GM12878 (cell line): ENCODE results near the gene ZMYM1. TPM values are rescaled to one million over a fixed set of nuclear protein-coding genes. Genes with fewer than 3 reads are reported as not detected.

Experiments used
- ATAC-seq: fragments of 200-7000 bp; cut with Tn5 transposase; 3 replicates; pipeline ENCODE4 v1.9.1; 2020; ENCODE audit warnings: mild to moderate bottlenecking, moderate library complexity
- BruUV-seq: library from RNA; stranded (reverse); fragments of 400-500 nt; replicated peaks from 2 replicates; lab custom pipeline; 2021; lab: Mats Ljungman, UMichigan
- CTCF ChIA-PET: fragments of 300-600 bp; sonication (Branson Sonifier 250); formaldehyde crosslinking; extraction: SDS; loops from one replicate; lab custom pipeline; 2021; ENCODE audit warnings: inconsistent platforms; lab: Yijun Ruan, JAX
- POLR2A ChIA-PET: fragments of 350-600 bp; formaldehyde crosslinking; extraction: SDS; loops from one replicate; lab custom pipeline; 2021; ENCODE audit warnings: inconsistent platforms; lab: Charles Lee
- RAD21 ChIA-PET: fragments of 300-600 bp; sonication (Branson Sonifier 250); formaldehyde crosslinking; loops from one replicate; lab custom pipeline; 2023; ENCODE audit warnings: antibody characterized with exemption; ENCODE audit not compliant: unreplicated experiment; lab: Charles Lee
- SMC1A ChIA-PET: fragments of 300-600 bp; sonication (Branson Sonifier 250); formaldehyde crosslinking; loops from one replicate; lab custom pipeline; 2023; ENCODE audit not compliant: unreplicated experiment, uncharacterized antibody; lab: Charles Lee
- DNase-seq: peaks from one replicate; pipeline ENCODE4 v3.0.0-alpha.2; 2011; ENCODE audit warnings: low read depth, low spot score
- FAIRE-seq: peaks from 3 replicates; lab custom pipeline; 2011; peaks lifted over from hg19 to GRCh38; lab: Jason Lieb, UNC
- H2AFZ ChIP-seq: 2 replicates; pipeline ENCODE4 v1.6.0; 2011; ENCODE audit warnings: low read depth, low read length, control low read depth; ENCODE audit not compliant: control insufficient read depth
- H3K27ac ChIP-seq: 2 replicates; pipeline ENCODE4 v1.5.1; 2011; ENCODE audit warnings: control low read depth; ENCODE audit not compliant: control insufficient read depth, insufficient read depth
- H3K27me3 ChIP-seq, 2 experiments: replicated peaks in 1 of 2; 2 replicates each; pipeline versions ENCODE4 v1.6.0 to v1.6.1; 2011; ENCODE audit warnings: low read length in 1 of 2; ENCODE audit not compliant: control insufficient read depth in 2 of 2, insufficient read depth in 2 of 2
- H3K36me3 ChIP-seq, 2 experiments: 2 replicates each; pipeline ENCODE4 v1.5.1; 2011; ENCODE audit warnings: low read length in 1 of 2; ENCODE audit not compliant: control insufficient read depth in 2 of 2, insufficient read depth in 2 of 2
- H3K4me1 ChIP-seq: 2 replicates; pipeline ENCODE4 v1.6.1; 2011; ENCODE audit warnings: mild to moderate bottlenecking, low read length, moderate library complexity, mixed read lengths; ENCODE audit not compliant: control insufficient read depth, insufficient read depth
- H3K4me2 ChIP-seq: 2 replicates; pipeline ENCODE4 v1.6.0; 2011; ENCODE audit warnings: control low read depth; ENCODE audit not compliant: control insufficient read depth, insufficient read depth
- H3K4me3 ChIP-seq: fragments of 200-600 bp; sonication (generic); 2 replicates; pipeline ENCODE4 v1.5.1; 2016
- H3K79me2 ChIP-seq: 2 replicates; pipeline ENCODE4 v1.6.0; 2011; ENCODE audit warnings: low read length; ENCODE audit not compliant: control insufficient read depth, insufficient read depth
- H3K9ac ChIP-seq: 2 replicates; pipeline ENCODE4 v1.8.0; 2011; ENCODE audit warnings: low read length, control low read depth, mixed read lengths; ENCODE audit not compliant: control insufficient read depth, insufficient read depth
- H3K9me3 ChIP-seq: replicated peaks from 3 replicates; pipeline ENCODE4 v1.5.1; 2011; ENCODE audit warnings: mild to moderate bottlenecking, low read length; ENCODE audit not compliant: control insufficient read depth, insufficient read depth
- H4K20me1 ChIP-seq: 2 replicates; pipeline ENCODE4 v1.6.0; 2011; ENCODE audit not compliant: control insufficient read depth, insufficient read depth
- DPF2 ChIP-seq: fragments of 450-650 bp; IDR thresholded peaks from 2 replicates; pipeline ENCODE4 v1.6.1; 2017; ENCODE audit warnings: mild to moderate bottlenecking
- HDGF ChIP-seq: fragments of 450-650 bp; IDR thresholded peaks from 2 replicates; pipeline ENCODE4 v1.6.1; 2016; ENCODE audit warnings: antibody characterized with exemption
- KAT2A ChIP-seq: conservative IDR thresholded peaks from 2 replicates; pipeline ENCODE4 v1.6.1; 2011; ENCODE audit warnings: low read depth, low read length; ENCODE audit not compliant: control insufficient read depth
- MYC ChIP-seq: IDR thresholded peaks from 2 replicates; pipeline ENCODE4 v1.6.1; 2011; ENCODE audit warnings: mild to moderate bottlenecking, low read length, moderate library complexity, inconsistent platforms; ENCODE audit not compliant: insufficient read depth, insufficient replicate concordance, insufficient read length, severe bottlenecking
- NRF1 ChIP-seq: conservative IDR thresholded peaks from 2 replicates; pipeline ENCODE4 v1.6.1; 2011; ENCODE audit warnings: mild to moderate bottlenecking, low read depth, low read length, improper control_type of control experiment
- PAX5 ChIP-seq: IDR thresholded peaks from 2 replicates; pipeline ENCODE4 v1.6.1; 2011; ENCODE audit warnings: low read depth, low read length, borderline replicate concordance
- SUPT20H ChIP-seq: IDR thresholded peaks from 2 replicates; pipeline ENCODE4 v1.6.1; 2011; ENCODE audit warnings: low read depth, mild to moderate bottlenecking, low read length, moderate library complexity, borderline replicate concordance; ENCODE audit not compliant: control insufficient read depth
- TCF3 ChIP-seq: IDR thresholded peaks from 2 replicates; pipeline ENCODE4 v1.6.1; 2012; ENCODE audit warnings: low read depth, mild to moderate bottlenecking, low read length, borderline replicate concordance; ENCODE audit not compliant: insufficient read depth
- ZNF274 ChIP-seq: IDR thresholded peaks from one replicate; pipeline ENCODE4 v1.8.0; 2011; ENCODE audit not compliant: insufficient read length, insufficient read depth
- WGBS: methylation state at CpG from one replicate; pipeline ENCODE4 v1.1.6; 2016; ENCODE audit warnings: low lambda C conversion rate; ENCODE audit not compliant: insufficient replicate concordance, insufficient coverage; ENCODE audit errors: missing lambda C conversion rate; 5-methylcytosine and 5-hydroxymethylcytosine counted together
- in situ Hi-C: fragments of 300-500 bp; cut with MboI; formaldehyde crosslinking; loops from 9 replicates; pipeline ENCODE4 v1.14.3; 2018; ENCODE audit warnings: mixed read lengths
- intact Hi-C: fragments of 100-400 bp; cut with micrococcal nuclease; formaldehyde crosslinking; loops from one replicate; pipeline ENCODE4 v1.14.2; 2022; ENCODE audit not compliant: unreplicated experiment
- polyA plus RNA-seq, 11 experiments: library from polyadenylated mRNA; depleted of rRNA in 4 of 11; unstranded in 6 of 11; stranded (reverse) in 5 of 11; fragments of >200 nt; fragmentation: Nextera tagmentation in 4 of 11; fragmentation: Illumina TruSeq in 1 of 11; extraction: Ambion mirVana in 4 of 11; extraction: Trizol in 1 of 11; gene quantifications; 1 replicate in 1 of 11; 2 replicates in 10 of 11; pipeline versions ENCODE4 v1.2.1 to v1.2.3, GENCODE V29; 2011 to 2016; ENCODE audit warnings: inconsistent platforms in 2 of 11, missing spikeins in 2 of 11, low read depth in 1 of 11
- total RNA-seq, 4 experiments: library from RNA; depleted of rRNA in 3 of 4; stranded (reverse); fragments of >200 nt in 3 of 4; fragmentation: Illumina TruSeq in 1 of 4; extraction: Trizol in 1 of 4; gene quantifications; 2 replicates each; pipeline versions ENCODE4 v1.2.1 to v1.2.3, GENCODE V29; 2013 to 2021
- TF ChIP-seq, protein P1 (sequence below): IDR thresholded peaks from 2 replicates; pipeline ENCODE4 v1.6.1; 2011; ENCODE audit warnings: borderline replicate concordance, low read depth, mild to moderate bottlenecking, moderate library complexity, low read length; ENCODE audit not compliant: insufficient read depth, poor library complexity, severe bottlenecking
- TF ChIP-seq, protein P2 (sequence below): IDR thresholded peaks from 2 replicates; pipeline ENCODE4 v1.6.1; 2012; ENCODE audit warnings: low read depth, low read length, improper control_type of control experiment
- TF ChIP-seq, protein P3 (sequence below): fragments of 450-650 bp; formaldehyde crosslinking; IDR thresholded peaks from 2 replicates; pipeline ENCODE4 v1.4.0; 2020; ENCODE audit warnings: mild to moderate bottlenecking, moderate library complexity

Gene ZMYM1
- total and polyA plus RNA-seq, 10 of the 15 experiments (the other 5 are each of a cell fraction or from before 2014, with no cell fraction given), result 0.45 to 5.2 (median 1.4) TPM

DNA sequence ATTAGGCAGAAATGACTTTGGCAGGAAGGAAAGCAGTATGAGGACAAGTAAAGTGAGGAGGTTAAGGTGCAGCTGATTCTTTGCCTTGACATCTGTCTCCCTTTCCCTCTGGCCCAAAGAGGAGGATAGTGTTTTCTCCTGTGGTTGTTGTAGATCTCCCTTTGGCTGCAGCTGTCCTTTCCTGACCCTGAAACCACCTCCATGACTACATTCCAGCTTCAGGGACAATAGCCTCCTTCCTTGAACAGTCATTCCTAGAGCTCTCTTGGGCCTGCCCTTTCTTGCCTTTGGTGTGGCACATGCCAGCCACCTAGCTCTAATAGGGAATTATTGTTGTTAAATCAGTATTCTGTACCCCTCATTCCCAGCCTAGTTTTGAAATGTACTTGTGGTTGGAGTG, 6.2 kb downstream of the ZMYM1 start (continued):
- TF ChIP-seq, protein P1, sequence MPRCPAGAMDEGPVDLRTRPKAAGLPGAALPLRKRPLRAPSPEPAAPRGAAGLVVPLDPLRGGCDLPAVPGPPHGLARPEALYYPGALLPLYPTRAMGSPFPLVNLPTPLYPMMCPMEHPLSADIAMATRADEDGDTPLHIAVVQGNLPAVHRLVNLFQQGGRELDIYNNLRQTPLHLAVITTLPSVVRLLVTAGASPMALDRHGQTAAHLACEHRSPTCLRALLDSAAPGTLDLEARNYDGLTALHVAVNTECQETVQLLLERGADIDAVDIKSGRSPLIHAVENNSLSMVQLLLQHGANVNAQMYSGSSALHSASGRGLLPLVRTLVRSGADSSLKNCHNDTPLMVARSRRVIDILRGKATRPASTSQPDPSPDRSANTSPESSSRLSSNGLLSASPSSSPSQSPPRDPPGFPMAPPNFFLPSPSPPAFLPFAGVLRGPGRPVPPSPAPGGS, result no peak
- TF ChIP-seq DPF2 (no peak), TCF3 (no peak), MYC (no peak)
- TF ChIP-seq, protein P2, sequence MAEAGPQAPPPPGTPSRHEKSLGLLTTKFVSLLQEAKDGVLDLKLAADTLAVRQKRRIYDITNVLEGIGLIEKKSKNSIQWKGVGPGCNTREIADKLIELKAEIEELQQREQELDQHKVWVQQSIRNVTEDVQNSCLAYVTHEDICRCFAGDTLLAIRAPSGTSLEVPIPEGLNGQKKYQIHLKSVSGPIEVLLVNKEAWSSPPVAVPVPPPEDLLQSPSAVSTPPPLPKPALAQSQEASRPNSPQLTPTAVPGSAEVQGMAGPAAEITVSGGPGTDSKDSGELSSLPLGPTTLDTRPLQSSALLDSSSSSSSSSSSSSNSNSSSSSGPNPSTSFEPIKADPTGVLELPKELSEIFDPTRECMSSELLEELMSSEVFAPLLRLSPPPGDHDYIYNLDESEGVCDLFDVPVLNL, result no peak
- TF ChIP-seq, all 136 proteins: peak for 0

DNA sequence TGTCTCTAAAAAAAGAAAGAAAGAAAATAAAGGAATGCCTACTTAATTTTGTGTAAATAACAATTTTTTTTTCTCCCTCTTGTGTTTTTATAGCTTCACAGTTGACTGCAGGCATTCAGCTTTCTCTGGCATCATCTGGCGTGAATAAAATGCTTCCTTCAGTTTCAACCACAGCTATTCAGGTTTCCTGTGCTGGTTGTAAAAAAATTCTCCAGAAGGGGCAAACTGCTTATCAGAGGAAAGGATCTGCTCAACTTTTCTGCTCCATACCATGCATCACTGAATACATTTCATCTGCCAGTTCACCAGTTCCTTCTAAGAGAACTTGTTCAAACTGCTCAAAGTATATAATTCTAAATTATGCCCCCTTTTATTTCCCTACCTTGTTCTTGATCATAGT, 18.0 kb downstream of the ZMYM1 start:
- ChIA-PET POLR2A (no interaction called here), CTCF (no interaction called here), SMC1A (no interaction called here), RAD21 (no interaction called here)
- intact Hi-C loops (no loop called here), in situ Hi-C loops (no loop called here)
- Histone ChIP-seq H3K79me2 (no peaks in the 10 kb centered on the region), H3K4me2 (no peak overlapping the region), H4K20me1 (no peaks in the 10 kb centered on the region), H3K4me3 (no peak overlapping the region), H3K36me3 (no peaks in the 10 kb centered on the region), H3K9ac (no peak overlapping the region), H3K4me1 (no peaks in the 10 kb centered on the region), H2AFZ (no peak overlapping the region), H3K27me3 (no peaks in the 10 kb centered on the region), H3K9me3 (no peaks in the 10 kb centered on the region), H3K27ac (no peak overlapping the region)
- DNase-seq, result no peak
- FAIRE-seq, result no peak
- no TSS peak for BruUV-seq
- ATAC-seq, result no peak
- 0% methylated on average over 1 of the region's 1 CpG for WGBS
- TF ChIP-seq KAT2A (no peak), NRF1 (no peak), PAX5 (no peak), HDGF (no peak), SUPT20H (no peak), ZNF274 (no peak)
- TF ChIP-seq, protein P3, sequence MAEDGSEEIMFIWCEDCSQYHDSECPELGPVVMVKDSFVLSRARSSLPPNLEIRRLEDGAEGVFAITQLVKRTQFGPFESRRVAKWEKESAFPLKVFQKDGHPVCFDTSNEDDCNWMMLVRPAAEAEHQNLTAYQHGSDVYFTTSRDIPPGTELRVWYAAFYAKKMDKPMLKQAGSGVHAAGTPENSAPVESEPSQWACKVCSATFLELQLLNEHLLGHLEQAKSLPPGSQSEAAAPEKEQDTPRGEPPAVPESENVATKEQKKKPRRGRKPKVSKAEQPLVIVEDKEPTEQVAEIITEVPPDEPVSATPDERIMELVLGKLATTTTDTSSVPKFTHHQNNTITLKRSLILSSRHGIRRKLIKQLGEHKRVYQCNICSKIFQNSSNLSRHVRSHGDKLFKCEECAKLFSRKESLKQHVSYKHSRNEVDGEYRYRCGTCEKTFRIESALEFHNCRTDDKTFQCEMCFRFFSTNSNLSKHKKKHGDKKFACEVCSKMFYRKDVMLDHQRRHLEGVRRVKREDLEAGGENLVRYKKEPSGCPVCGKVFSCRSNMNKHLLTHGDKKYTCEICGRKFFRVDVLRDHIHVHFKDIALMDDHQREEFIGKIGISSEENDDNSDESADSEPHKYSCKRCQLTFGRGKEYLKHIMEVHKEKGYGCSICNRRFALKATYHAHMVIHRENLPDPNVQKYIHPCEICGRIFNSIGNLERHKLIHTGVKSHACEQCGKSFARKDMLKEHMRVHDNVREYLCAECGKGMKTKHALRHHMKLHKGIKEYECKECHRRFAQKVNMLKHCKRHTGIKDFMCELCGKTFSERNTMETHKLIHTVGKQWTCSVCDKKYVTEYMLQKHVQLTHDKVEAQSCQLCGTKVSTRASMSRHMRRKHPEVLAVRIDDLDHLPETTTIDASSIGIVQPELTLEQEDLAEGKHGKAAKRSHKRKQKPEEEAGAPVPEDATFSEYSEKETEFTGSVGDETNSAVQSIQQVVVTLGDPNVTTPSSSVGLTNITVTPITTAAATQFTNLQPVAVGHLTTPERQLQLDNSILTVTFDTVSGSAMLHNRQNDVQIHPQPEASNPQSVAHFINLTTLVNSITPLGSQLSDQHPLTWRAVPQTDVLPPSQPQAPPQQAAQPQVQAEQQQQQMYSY (CRISPR knock-in tag), result no peak
- TF ChIP-seq, protein P1, result no peak
